ENCODE data around the gene MTCL1.

The MTCL1 gene

GRCh38 chr18:8721716-8722115 is 16.4 kb downstream of the MTCL1 start:
- H3K9ac ChIP-seq = no peak overlapping the region
- H3K4me3 ChIP-seq = no peak overlapping the region
- H3K4me1 ChIP-seq = peaks cover 14% of the 10 kb centered on the region
- no peak overlapping the region for H3K4me2 ChIP-seq
- H3K27ac ChIP-seq = no peak overlapping the region
- peaks cover 100% of the 10 kb centered on the region for H3K36me3 ChIP-seq
- no peaks in the 10 kb centered on the region for H3K27me3 ChIP-seq
- H3K9me3 ChIP-seq = peaks cover 22% of the 10 kb centered on the region
- H4K20me1 ChIP-seq = peaks cover 100% of the 10 kb centered on the region
- TF ChIP-seq Cebpa-rat (IDR thresholded peaks at IDR 0.05) = no peak

GRCh38 chr18:8722946-8723820 is 17.8 kb downstream of the MTCL1 start:
- H3K27ac ChIP-seq = no peak overlapping the region

DNA sequence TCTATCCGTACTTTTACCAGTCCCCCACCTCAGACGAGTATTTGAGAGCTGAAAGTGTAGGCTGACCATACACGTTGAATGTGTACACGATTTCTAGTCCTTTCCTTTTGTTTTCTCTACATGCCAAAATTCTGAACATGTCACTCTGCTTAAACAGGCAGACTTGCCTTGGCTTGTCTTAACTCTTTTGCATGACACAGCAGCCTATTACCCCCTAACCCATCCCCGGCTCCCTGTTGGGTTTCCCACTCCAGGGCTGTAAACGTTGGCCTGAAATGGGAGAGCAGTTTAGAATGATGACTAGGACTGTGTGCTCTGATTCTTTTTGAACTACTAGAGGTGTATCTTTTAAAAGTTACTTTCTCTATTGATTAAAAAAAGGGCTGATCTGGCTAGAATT is 19.1 kb downstream of the MTCL1 start:
- peaks cover 92% of the 10 kb centered on the region for H3K36me3 ChIP-seq
- no peak overlapping the region for H3K4me3 ChIP-seq
- peaks cover 10% of the 10 kb centered on the region; the same call in 1 of the 2 replicates for H3K4me1 ChIP-seq
- H3K9me3 ChIP-seq = peaks cover 24% of the 10 kb centered on the region
- no peak for TF ChIP-seq Cebpa-rat (IDR thresholded peaks at IDR 0.05)
- no peaks in the 10 kb centered on the region for H3K27me3 ChIP-seq
- no peak overlapping the region for H3K4me2 ChIP-seq
- no peak overlapping the region for H3K9ac ChIP-seq
- peaks cover 97% of the 10 kb centered on the region for H4K20me1 ChIP-seq
- H3K27ac ChIP-seq = no peak overlapping the region

More at GRCh38 chr18:8722946-8723820, 17.8 kb downstream of the MTCL1 start:
- no peak overlapping the region for H3K4me2 ChIP-seq
- TF ChIP-seq Cebpa-rat (IDR thresholded peaks at IDR 0.05) = no peak
- peaks cover 97% of the 10 kb centered on the region for H4K20me1 ChIP-seq
- no peak overlapping the region for H3K9ac ChIP-seq
- peaks cover 92% of the 10 kb centered on the region for H3K36me3 ChIP-seq
- no peaks in the 10 kb centered on the region for H3K4me1 ChIP-seq
- no peak overlapping the region for H3K4me3 ChIP-seq
- no peaks in the 10 kb centered on the region for H3K27me3 ChIP-seq
- peaks cover 24% of the 10 kb centered on the region for H3K9me3 ChIP-seq

DNA sequence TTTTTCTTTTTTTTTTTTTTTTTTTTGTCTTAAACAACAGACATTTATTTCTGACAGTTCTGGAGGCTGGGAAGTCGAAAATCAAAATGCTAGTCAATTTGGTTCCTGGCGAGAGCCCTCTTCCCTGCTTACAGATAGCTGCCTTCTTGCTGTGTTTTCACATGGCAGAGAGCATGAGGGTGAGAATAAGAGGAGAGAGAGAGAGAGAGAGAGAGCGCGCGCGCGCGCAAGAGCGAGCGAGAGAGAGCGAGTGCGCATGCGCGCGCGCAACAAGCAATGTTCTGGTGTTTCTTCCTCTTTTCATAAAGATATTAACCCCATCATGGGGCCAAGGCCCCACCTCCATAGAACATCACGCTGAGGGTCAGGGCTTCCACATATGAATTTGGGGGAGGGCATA is 20.9 kb downstream of the MTCL1 start:
- Histone ChIP-seq H3K9ac (no peak overlapping the region), H3K9me3 (peaks cover 24% of the 10 kb centered on the region), H3K4me3 (no peak overlapping the region), H3K36me3 (peaks cover 91% of the 10 kb centered on the region), H4K20me1 (peaks cover 97% of the 10 kb centered on the region), H3K4me1 (peaks cover 23% of the 10 kb centered on the region), H3K27ac (no peak overlapping the region), H3K27me3 (no peaks in the 10 kb centered on the region), H3K4me2 (no peak overlapping the region)
- TF ChIP-seq Cebpa-rat (IDR thresholded peaks at IDR 0.05) = no peak

DNA sequence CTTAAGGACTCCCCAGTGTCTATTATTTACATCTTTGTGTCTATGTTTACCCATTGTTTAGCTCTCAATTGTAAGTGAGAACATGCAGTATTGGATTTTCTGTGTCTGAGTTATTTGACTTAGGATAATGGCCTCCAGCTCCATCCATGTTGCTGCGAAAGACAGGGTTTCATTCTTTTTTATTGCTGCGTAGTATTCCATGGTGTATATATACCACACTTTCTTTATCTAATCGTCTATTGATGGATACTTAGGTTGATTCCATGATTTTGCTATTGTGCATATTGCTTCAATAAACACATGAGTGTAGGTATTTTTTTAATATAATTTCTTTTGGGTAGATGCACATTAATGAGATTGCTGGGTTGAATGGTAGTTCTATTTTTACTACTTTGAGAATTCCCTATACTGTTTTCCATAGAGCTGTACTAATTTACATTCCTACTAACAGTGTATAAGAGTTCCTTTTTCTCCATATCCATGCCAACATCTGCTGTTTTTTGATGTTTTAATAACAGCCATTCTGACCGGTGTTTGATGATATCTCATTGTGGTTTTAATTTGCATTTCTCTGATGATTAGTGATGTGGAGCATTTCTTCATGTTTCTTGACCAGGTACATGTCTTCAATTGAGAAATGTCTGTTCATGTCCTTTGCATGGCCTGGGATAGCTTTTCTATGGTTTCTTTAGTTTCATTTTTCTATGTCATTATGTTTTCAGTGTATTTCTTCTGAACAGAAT is 21.8 kb downstream of the MTCL1 start:
- Histone ChIP-seq H3K9ac (no peak overlapping the region), H3K27me3 (no peaks in the 10 kb centered on the region), H4K20me1 (peaks cover 96% of the 10 kb centered on the region), H3K4me3 (no peak overlapping the region), H3K27ac (no peak overlapping the region), H3K9me3 (peaks cover 24% of the 10 kb centered on the region), H3K4me1 (peaks cover 23% of the 10 kb centered on the region), H3K4me2 (no peak overlapping the region), H3K36me3 (peaks cover 91% of the 10 kb centered on the region)
- TF ChIP-seq Cebpa-rat (IDR thresholded peaks at IDR 0.05) = no peak

DNA sequence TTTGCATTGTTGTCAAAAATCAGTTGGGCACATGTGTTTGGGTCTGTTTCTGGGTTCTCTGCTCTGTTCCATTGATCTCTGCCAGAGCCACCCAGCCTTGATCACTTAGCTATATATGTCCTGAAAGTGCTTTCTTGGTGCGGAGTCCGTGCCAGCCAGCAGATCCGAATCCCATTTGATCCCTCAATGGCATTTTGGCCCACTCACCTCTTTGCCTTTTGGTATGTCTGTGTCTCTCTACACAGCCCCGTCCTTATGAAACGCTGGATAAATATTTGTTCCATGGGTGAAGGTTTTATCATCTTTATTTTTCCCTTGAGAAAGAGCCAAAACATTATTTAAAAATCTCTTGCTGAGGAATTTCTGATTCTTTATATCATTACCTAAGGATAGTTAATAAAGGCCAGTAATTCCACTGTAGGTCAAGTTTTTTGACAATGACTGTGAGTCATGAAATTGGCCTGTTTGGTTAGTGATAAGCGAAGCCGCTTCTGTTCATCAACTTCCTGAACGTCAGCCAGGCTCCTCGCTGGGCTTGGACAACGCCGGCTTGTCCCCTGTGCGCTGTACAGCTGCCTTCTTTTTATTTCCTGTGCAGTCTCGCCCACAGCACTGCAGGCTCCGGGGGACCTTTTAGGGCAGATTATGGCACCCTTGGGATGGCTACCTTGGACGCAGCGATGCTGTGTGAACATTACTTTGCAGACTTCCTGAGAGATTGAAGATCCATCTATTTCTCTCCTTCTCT is 24.9 kb downstream of the MTCL1 start:
- no peaks in the 10 kb centered on the region for H3K27me3 ChIP-seq
- H3K27ac ChIP-seq = 0 out of 2 replicates have a peak overlapping the region, but pooled peaks have one; percentile 5
- peak overlapping the region; percentile 1; the same call in 1 of the 2 replicates for H3K4me2 ChIP-seq
- no peak overlapping the region for H3K9ac ChIP-seq
- no peak overlapping the region for H3K4me3 ChIP-seq
- no peak for TF ChIP-seq Cebpa-rat (IDR thresholded peaks at IDR 0.05)
- peaks cover 11% of the 10 kb centered on the region; the same call in 1 of the 2 replicates for H3K9me3 ChIP-seq
- peaks cover 91% of the 10 kb centered on the region for H3K36me3 ChIP-seq
- H4K20me1 ChIP-seq = peaks cover 96% of the 10 kb centered on the region
- H3K4me1 ChIP-seq = peaks cover 54% of the 10 kb centered on the region

DNA sequence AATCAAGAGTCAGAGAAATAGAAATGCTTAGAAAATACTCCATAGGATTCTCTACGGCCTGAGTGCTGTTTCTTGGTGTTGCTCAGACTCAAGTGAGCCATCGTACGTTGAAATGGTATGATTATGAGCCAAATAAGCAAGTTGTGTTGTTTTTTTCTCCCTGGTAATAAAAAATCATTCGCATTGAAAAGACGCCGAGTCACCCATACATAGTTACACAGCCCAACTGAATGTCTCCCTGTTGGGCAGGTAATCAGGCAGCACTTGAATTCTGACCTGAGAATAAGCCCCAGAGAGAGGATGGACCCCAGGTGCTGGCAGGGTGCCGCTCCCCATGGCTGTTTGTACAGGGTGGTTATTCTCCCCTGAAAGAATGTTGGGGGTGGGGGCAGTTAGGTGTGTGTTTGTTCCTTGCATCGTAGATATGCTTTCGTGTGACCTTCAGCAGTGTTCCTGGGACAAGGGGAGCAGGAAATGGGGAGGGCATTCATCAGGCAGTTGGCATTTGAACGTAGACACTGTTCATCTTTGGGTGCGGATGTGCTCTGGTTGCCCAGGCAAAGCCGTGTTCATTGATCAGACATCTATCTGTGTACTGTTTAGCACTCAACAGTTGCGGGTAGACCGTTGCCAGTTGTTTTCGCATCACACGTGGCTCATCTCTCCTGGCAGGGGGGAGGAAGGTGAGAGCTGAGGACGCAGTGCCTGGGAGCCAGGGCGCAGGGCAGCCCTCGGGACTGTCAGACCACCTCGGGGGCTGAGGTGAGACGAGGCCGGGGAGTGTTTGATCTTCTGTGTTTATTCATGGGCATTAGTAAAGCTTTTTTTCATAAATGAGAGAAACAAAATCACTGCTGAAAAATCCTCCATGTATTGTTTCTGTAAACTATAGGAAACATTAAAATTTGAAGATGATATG is 27.3 kb downstream of the MTCL1 start:
- peaks cover 95% of the 10 kb centered on the region for H3K36me3 ChIP-seq
- H3K27me3 ChIP-seq = no peaks in the 10 kb centered on the region
- no peak for TF ChIP-seq Cebpa-rat (IDR thresholded peaks at IDR 0.05)
- H3K27ac ChIP-seq = no peak overlapping the region
- peaks cover 12% of the 10 kb centered on the region for H3K9me3 ChIP-seq
- no peak overlapping the region for H3K4me3 ChIP-seq
- no peak overlapping the region for H3K4me2 ChIP-seq
- peaks cover 98% of the 10 kb centered on the region for H4K20me1 ChIP-seq
- no peak overlapping the region for H3K9ac ChIP-seq
- peaks cover 76% of the 10 kb centered on the region for H3K4me1 ChIP-seq

GRCh38 chr18:8734496-8734895 is 29.1 kb downstream of the MTCL1 start:
- Histone ChIP-seq H4K20me1 (peaks cover 90% of the 10 kb centered on the region), H3K4me2 (peak overlapping the region; percentile 31), H3K4me1 (peaks cover 75% of the 10 kb centered on the region), H3K36me3 (peaks cover 99% of the 10 kb centered on the region), H3K27ac (0 out of 2 replicates have a peak overlapping the region, but pooled peaks have one; percentile 40), H3K4me3 (no peak overlapping the region), H3K9me3 (peaks cover 30% of the 10 kb centered on the region), H3K9ac (no peak overlapping the region), H3K27me3 (no peaks in the 10 kb centered on the region)
- TF ChIP-seq Cebpa-rat (IDR thresholded peaks at IDR 0.05) = no peak
